ENCODE results near the gene NCCRP1. TPM values are rescaled to one million over a fixed set of nuclear protein-coding genes. Genes with fewer than 3 reads are reported as not detected.
"Not testable (repeated sequence)": the region's sequence is repeated elsewhere in the genome, so short reads cannot be mapped to it uniquely, and the experiment has no call there.

Gene NCCRP1
- total RNA-seq, 1 experiment from 2014 or later: not detected

GRCh38 chr19:39207293-39207836 is 10.6 kb downstream of the NCCRP1 start:
- DNase-seq (ENCODE audit: low read depth): no peak

GRCh38 chr19:39208175-39208795 is 11.5 kb downstream of the NCCRP1 start:
- no peak for DNase-seq (ENCODE audit: low read depth)

DNA sequence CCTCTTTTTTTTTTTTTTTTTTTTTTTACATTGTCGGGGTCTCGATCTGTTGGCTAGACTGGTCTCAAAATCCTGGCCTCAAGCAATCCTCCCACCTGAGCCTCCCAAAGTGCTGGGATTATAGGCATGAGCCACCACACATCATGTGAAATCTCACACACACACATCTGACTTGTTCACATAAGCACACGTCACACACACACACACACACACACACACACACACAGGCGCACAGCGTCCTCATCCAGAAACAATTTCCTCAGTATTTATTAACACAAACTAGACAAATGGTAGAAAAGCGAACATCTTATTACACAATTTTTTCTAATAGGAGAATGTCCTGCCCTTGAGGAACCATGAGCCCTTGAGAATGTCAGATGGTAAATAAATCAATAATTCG is 12.4 kb downstream of the NCCRP1 start:
- no peak for DNase-seq (ENCODE audit: low read depth)

DNA sequence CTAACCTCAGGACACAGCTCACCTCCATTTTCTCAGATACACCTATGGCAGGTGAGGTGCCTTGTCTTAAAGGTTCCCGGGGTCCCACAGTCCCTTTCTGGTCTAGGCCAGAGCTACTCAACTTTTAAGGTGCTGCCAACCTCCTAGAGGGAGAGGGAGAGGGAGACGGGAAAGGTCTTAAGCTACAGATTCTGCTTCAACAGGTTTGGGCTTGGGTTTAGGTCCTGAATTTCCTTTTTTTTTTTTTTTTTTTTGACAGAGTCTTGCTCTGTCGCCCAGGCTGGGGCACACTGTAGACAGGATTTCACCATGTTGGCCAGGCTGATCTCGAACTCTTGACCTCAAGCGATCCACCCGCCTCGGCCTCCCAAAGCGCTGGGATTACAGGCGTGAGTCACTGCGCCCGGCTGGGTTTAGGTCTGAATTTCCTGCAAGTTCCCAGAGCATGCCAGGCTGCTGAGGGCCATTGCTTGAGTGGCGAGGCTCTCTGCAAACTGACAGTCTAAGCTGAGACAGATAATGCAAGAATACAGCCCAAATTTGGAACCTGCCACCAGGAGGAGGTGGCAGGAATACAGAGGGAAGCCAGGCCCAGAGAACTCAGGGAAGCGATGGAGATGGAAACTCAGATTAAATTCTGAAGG is 15.1 kb downstream of the NCCRP1 start:
- peak; percentile 47 for DNase-seq (ENCODE audit: low read depth)

- peak; percentile 33 for DNase-seq (ENCODE audit: low read depth)
These were observed 15.6 kb downstream of the NCCRP1 start for GRCh38 chr19:39212375-39212742.

GRCh38 chr19:39215323-39215722 is 18.6 kb downstream of the NCCRP1 start:
- not testable (repeated sequence) for DNase-seq (ENCODE audit: low read depth)

GRCh38 chr19:39217094-39217493 is 20.3 kb downstream of the NCCRP1 start:
- DNase-seq (ENCODE audit: low read depth): no peak

GRCh38 chr19:39218230-39219007 is 21.7 kb downstream of the NCCRP1 start:
- DNase-seq (ENCODE audit: low read depth): no peak

DNA sequence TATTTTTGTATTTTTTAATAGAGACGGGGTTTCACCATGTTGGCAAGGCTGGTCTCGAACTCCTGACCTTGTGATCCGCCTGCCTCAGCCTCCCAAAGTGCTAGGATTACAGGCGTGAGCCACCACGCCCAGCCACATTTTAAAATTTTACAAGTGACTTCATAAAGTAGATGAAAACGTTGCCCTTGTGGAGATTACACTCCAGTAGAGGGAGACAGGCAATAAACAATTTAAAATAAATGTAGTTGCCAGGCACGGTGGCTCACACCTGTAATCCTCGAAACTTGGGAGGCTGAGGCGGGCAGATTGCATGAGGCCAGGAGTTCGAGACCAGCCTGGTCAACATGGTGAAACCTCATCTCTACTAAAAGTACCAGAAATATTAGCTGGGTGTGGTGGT is 22.3 kb downstream of the NCCRP1 start:
- DNase-seq (ENCODE audit: low read depth): not testable (repeated sequence)

- DNase-seq (ENCODE audit: low read depth): no peak
These were observed 27.0 kb downstream of the NCCRP1 start for GRCh38 chr19:39223703-39224279.

GRCh38 chr19:39224910-39225309 is 28.1 kb downstream of the NCCRP1 start:
- no peak for DNase-seq (ENCODE audit: low read depth)

- no peak for DNase-seq (ENCODE audit: low read depth)
These were observed 33.5 kb downstream of the NCCRP1 start for GRCh38 chr19:39230096-39230764.

GRCh38 chr19:39232708-39233107 is 35.9 kb downstream of the NCCRP1 start:
- DNase-seq (ENCODE audit: low read depth): no peak

DNA sequence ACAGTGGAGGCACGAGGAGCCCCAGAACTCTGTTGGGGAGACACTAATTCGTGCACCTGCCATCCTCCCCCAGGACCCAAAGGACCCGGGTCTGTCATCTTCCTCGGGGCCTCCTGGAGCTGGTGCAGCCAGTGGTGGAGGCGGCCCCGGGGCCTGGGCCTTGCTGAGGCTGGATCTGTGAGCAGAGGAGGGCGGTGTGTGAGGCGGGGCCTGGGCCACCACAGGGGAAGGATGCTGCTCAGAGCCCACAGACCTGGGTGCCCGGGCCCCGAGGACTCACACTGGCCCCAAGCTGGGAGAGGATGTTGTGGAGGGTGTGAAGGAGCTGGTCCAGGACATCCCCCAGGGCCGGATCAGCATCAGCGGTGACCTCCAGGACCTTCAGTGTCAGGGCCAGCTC is 39.8 kb downstream of the NCCRP1 start:
- no peak for DNase-seq (ENCODE audit: low read depth)

GRCh38 chr19:39237200-39238184 is 40.7 kb downstream of the NCCRP1 start:
- peak; percentile 22 for DNase-seq (ENCODE audit: low read depth)

GRCh38 chr19:39238209-39238608 is 41.4 kb downstream of the NCCRP1 start:
- DNase-seq (ENCODE audit: low read depth): no peak

DNA sequence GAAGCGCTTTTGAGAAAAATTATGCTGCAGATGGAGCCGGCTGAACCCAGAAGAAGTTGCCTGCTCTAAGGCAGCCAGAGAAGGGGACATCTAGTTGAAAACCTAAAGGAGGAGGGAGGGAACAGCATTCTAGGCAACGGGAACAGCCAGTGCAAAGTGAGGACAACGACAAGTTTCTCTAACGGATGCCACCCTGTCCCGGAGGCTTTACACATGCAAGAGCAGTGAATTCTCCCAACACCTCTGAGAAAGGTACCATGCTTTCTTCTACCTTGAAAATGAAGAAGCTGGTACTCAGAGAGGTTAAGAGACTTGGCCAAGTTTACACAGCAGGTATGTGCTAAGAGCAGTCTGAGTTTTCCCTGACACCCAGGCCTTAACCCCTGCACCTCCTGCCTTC is 42.2 kb downstream of the NCCRP1 start:
- DNase-seq (ENCODE audit: low read depth): no peak

DNA sequence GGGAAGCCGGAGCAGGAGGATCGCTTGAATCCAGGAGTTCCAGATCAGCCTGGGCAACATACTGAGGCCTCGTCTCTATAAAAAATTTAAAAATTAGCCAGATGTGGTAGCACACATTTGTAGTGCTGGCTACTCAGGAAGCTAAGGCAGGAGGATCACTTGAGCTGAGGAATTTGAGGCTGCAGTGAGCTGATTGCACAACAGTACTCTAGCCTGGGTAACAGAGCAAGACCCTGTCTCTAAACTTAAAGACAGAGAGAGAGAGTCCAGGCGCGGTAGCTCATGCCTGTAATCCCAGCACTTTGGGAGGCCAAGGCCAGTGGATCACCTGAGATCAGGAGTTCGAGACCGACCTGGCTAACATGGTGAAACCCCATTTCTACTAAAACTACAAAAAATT is 43.7 kb downstream of the NCCRP1 start:
- DNase-seq (ENCODE audit: low read depth): no peak

- not testable (repeated sequence) for DNase-seq (ENCODE audit: low read depth)
These were observed 47.0 kb downstream of the NCCRP1 start for GRCh38 chr19:39243741-39244140.
